ENCODE data around the gene THAP5. TPM values are rescaled to one million over a fixed set of nuclear protein-coding genes. Genes with fewer than 3 reads are reported as not detected.

Gene THAP5
- total RNA-seq, 1 donor from 2014 or later, result 33.3 TPM

DNA sequence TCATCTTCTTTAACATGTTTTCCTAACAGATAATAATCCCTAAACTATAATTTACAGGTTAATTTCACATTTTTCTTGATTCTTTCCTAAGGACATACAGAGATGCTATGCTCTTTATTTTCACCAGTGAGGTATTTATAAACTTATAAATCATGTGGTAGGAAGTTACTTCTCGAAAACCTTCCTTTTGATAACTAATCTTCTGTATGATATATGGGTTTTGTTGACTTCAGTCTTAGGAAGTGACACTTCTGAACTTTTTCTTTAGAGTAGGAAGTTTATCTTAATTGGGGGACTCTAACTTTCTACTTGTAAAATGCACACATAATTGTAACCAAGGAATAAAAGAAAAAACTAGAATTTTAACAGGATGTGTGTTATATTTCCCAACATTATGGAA, 33.8 kb downstream of the THAP5 start:
- intact Hi-C loops (cut with micrococcal nuclease), result no loop called here

DNA sequence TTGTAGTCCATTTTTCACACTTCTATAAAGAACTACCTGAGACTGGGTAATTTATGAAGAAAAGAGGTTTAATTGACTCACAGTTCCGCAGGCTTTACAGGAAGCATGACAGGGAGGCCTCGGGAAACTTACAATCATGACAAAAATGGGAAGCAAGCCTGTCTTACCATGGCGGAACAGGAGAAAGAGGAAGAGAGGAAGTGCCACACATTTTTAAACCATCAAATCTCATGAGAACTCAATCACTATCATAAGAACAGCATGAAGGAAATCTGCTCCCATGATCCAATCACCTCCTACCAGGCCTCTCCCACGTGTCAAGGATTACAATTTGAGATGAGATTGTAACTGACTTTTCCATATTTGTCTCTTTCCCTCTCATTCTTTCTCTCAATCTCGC, 34.2 kb downstream of the THAP5 start:
- intact Hi-C loops (cut with micrococcal nuclease), result no loop called here

DNA sequence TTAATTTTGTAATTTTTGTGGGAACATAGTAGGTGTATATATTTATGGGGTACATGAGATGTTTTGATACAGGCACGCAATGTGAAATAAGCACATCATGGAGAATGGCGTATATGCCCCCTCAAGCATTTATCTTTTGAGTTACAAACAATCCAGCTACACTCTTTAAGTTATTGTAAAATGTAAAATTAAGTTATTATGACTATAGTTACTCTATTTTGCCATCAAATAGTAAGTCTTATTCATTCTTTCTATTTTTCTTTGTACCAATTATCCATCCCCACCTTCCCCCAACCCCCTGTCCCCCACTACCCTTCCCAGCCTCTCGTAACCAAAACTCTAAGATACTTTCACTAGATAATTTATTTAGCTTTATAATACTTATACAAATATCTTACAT, 35.8 kb downstream of the THAP5 start:
- intact Hi-C loops (cut with micrococcal nuclease), result no loop called here

DNA sequence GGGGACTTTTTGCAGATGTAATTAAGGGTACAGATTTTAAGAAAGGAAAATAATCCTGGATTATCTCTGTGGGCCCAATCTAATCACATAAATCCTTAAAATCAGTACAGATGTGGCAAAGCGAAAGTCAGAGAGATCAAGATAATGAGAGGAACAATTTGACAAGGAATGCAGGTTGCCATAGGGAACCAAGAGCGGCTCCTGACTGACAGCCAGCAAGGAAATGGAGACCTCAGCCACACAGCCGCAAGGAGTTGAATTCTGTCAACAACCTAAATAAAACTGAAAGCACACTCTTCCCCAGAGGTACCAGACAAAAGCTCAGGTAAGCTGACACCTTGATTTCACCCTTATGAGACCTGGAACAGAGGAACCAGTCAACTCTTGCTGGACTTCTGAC, 40.2 kb downstream of the THAP5 start:
- intact Hi-C loops (cut with micrococcal nuclease), result loop anchor here (5.0 to 10.0 kb wide), 5 partner anchors 637 to 1867 kb away; partner anchors contain the start of genes BCAP29, CCDC71L, COG5 and DLD

DNA sequence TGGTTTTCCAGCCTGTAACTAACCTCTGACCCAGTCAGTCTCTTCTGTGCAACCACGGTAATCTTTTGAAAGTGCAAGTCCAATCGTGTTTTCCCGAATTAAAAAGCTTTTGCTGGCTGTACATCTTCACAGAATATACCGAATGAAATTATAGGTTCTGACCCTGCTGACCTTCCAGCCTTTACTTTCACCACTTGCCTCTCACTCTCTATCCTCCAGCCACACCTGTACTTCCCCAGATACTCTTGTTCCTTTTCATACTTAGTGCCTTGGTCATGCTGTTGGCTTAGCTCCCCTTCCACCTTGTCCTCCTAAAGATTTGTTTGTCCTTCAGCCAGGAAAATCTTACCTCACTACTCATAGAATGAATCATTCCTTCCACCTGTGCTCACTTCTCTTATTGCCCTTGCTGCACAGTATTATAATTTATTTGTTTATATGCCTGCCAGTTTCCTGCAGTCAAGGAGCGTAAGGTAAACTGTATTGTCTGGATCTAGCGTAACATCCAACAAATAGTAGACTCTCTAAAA, 41.3 kb downstream of the THAP5 start:
- intact Hi-C loops (cut with micrococcal nuclease), result loop anchor here (5.0 to 10.0 kb wide), 5 partner anchors 636 to 1866 kb away; partner anchors contain the start of genes BCAP29, CCDC71L, COG5 and DLD

DNA sequence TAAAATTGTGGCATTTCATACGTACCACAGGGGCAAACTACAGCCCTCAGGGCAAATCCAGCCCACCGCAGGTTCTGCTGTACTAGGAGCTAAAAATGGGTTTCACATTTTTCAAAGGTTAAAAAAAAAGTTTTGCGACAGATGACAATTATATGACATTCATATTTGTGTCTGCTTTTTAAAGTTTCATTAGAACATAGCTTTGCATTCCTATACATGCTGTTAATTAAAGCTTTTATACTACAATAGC, 42.8 kb downstream of the THAP5 start:
- intact Hi-C loops (cut with micrococcal nuclease), result loop anchor here (1.0 to 10.0 kb wide), 10 partner anchors 29 to 1864 kb away; partner anchors contain the start of genes BCAP29, CCDC71L, COG5 and DLD

DNA sequence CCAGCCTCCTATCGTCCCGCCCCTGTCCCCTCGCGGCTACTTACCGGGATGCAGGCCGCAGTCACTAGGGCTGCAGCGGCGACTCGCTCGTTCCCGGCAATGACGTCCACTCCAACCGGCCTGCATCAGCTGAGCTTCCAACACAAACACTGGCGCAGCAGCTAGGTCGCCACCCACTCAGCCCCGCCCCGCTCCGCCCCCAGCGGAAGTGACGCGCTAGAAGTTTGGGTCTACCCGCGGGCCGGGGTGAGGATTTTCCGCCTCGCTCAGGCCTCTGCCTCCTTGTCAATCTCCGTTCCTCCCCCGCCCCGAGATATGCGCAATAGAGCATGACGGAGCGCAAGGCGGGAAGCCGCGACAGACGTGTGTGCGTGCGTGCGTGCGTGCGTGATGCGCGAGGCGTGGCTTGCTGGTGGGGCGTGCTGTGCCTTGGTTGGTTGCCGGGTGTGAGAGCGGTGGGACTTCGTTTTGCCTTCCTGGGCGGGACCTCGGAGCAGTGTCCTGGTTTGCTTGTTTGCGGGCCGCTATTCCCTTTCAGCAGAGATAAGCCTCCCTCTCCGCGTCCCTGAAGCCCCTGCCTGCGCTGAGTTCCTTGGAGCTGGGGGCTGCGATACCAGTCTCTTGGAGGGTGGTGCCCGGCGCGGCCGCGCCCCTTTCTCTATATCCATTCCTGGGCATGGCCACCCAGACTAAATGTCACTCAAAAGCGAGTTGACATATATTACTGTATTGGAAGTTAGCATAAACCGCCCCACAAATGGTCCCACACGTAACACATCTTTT, 43.3 kb downstream of the THAP5 start, which contains the start of gene PNPLA8:
PNPLA8 (minus strand) TSS at position 151 of the 783 bp plus-strand sequence. CDS start 10,644 bp downstream, outside the sequence.
- intact Hi-C loops (cut with micrococcal nuclease), result loop anchor here (1.0 to 10.0 kb wide), 10 partner anchors 29 to 1864 kb away; partner anchors contain the start of genes BCAP29, CCDC71L, COG5 and DLD

DNA sequence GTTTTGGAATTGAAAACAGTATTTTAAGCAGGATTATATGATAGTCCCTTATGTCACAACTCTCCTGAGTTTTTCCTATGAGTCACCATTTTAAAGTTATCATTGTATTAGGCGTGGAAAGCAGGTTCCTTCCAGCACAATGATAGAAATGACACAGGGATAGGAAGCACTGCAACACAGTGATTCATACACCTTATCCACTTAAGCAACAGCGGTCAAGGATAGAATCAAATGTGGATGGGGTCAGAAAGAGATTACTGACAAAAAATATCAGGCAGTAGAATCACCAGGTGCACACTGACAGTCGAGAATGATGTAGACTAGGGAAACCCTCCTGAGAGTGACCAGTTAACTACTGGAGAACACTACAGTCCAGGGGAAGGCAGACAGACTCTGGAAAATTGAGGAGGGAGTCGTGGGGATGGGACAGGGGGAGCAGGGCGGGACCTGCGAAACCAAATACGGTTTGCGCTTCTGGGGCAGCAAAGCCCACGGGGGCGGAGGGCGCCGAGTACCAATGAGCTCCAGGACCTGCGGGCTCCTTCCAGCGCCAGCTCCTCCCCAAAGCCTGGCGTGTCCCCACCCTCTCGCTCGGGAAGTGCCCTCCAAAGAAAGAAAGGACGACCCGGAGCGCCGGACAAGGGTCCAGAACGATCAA, 44.0 kb downstream of the THAP5 start:
- intact Hi-C loops (cut with micrococcal nuclease), result loop anchor here (5.0 to 10.0 kb wide), 5 partner anchors 633 to 1863 kb away; partner anchors contain the start of genes BCAP29, CCDC71L, COG5 and DLD

DNA sequence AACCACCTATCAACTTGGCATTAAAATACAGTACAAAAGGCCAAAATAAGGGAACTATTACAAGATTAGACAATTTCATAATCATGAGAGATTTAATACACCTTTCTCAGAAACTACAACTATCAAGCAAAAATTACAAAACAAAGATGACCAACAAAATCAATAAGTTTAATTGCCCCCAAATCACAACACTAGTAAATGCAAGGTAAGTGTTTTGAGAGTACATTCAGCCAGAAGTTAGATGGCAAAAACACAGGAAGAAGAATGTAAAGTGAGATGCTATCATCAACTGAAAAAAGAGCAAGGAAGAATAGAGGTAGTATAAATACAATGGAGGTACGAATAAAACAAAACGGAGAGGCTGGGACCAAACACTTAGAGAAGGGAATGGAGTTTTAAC, 46.7 kb downstream of the THAP5 start:
- intact Hi-C loops (cut with micrococcal nuclease), result loop anchor here (10.0 kb wide), 1 partner anchor 1658 kb away; the partner anchor contains the start of gene PIK3CG

DNA sequence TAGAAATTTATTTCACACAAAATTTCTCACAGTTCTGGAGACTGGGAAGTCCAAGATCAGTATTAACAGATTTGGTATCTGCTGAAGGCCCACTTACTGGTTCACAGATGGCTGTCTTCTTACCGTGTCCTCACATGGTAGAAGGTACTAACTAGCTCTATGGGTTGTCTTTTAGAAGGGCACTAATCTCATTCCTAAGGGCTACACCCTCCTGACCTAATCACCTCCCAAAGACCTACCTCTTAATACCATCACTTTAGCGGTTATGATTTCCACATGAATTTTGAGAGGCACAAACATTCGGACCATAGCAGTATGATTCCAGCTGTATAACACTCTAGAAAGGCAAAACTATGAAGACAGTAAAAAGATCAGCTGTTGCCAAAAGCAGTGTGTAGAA, 51.6 kb downstream of the THAP5 start:
- intact Hi-C loops (cut with micrococcal nuclease), result no loop called here

DNA sequence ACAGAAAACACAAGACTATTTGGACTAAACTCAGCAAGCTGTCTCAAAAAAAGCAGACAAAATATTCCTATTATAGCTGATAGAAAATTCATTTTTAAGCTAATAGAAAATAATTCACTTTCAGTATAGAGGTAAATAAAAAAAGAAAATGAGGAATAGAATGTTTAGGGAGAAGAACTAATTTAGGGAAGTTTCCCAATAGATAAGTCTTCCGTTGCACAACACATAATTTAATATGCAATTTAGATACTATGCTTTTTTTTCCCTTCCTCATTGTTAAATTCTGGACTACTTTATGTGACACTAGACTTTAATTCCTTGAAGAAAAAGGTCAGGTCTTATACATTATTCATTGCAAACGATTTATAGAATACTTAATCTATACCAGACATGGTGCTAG, 53.9 kb downstream of the THAP5 start:
- intact Hi-C loops (cut with micrococcal nuclease), result no loop called here

DNA sequence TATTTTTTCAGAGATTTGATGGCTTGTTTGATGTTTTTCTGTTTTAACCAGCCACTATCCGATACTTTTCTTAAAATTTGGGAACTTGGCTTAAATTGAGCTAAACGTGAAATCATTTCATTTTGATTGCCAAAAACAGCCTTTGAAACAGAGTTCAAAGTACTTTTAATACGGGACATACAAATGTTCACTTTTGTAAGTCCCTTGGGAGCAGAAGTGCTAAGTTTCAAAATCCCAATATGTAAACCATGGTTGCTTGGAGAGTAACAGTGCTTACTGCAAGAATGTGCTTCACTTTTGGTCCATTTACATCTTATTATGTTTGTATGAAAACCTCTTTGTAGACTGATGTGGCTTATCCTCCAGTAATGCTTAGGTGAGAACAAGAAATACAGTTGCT, 54.5 kb downstream of the THAP5 start:
- intact Hi-C loops (cut with micrococcal nuclease), result no loop called here

Other genes starting within 250 kb of the THAP5 start
- 0.12 TPM in 1 of 2 replicates, not detected in the other for gene NRCAM, start 113.3 kb downstream of the THAP5 start, total RNA-seq
- 18.9 and 19.9 TPM in 2 replicates for gene PNPLA8, start 43.6 kb downstream of the THAP5 start, total RNA-seq
- 28.7 and 30.6 TPM in 2 replicates for gene DNAJB9, start 168 bp upstream of the THAP5 start, total RNA-seq

Measured in T-helper 1 cell treated with Interleukin-12 subunit alpha and Interleukin-12 subunit beta and Interleukin-4 antibody, amounts not matched to agents 30 ng/mL and 1 ng/mL, for 36 hours (primary cell).